WTC11 (cell line): ENCODE measurements around the gene PEX6. TPM values are rescaled to one million over a fixed set of nuclear protein-coding genes. Genes with fewer than 3 reads are reported as not detected.
A peak's percentile ranks its signal among the peaks of the same experiment; 100 is the strongest.

Source experiments
- ATAC-seq: fragments of 200-7000 bp; cut with Tn5 transposase; 2 replicates; pipeline ENCODE4 v1.10.0; 2021; ENCODE audit warnings: mild to moderate bottlenecking, moderate library complexity
- CTCF ChIA-PET: fragments of 300-600 bp; sonication (Branson Sonifier 250); formaldehyde crosslinking; loops from one replicate; lab custom pipeline; 2021; ENCODE audit warnings: antibody characterized with exemption; lab: Charles Lee
- POLR2A ChIA-PET: fragments of 350-600 bp; sonication (Branson Sonifier 250); formaldehyde crosslinking; loops from one replicate; lab custom pipeline; 2021; ENCODE audit warnings: antibody characterized with exemption; lab: Charles Lee
- DNase-seq: peaks from one replicate; pipeline ENCODE4 v3.0.0; 2021; ENCODE audit warnings: low spot score
- H3K27ac Mint-ChIP-seq: 2 replicates; pipeline ENCODE4 v1.8.0; 2021; ENCODE audit warnings: mixed read lengths
- H3K27me3 Mint-ChIP-seq: 2 replicates; pipeline ENCODE4 v1.8.0; 2021; ENCODE audit warnings: low read depth, mild to moderate bottlenecking, moderate library complexity, mixed read lengths
- H3K36me3 Mint-ChIP-seq: 2 replicates; pipeline ENCODE4 v1.8.0; 2021; ENCODE audit warnings: mixed read lengths
- H3K4me1 Mint-ChIP-seq: 2 replicates; pipeline ENCODE4 v1.8.0; 2022; ENCODE audit warnings: mixed read lengths
- H3K4me3 Mint-ChIP-seq: 2 replicates; pipeline ENCODE4 v1.8.0; 2021; ENCODE audit warnings: mild to moderate bottlenecking, moderate library complexity, mixed read lengths
- H3K9me3 Mint-ChIP-seq: 2 replicates; pipeline ENCODE4 v1.8.0; 2021; ENCODE audit warnings: mixed read lengths
- ARID4B ChIP-seq: sonication (generic); formaldehyde crosslinking; IDR thresholded peaks from 2 replicates; pipeline ENCODE4 v1.8.0; 2023; ENCODE audit warnings: missing genetic modification reagents, mild to moderate bottlenecking, borderline replicate concordance
- E2F1 ChIP-seq: sonication (generic); formaldehyde crosslinking; IDR thresholded peaks from 2 replicates; pipeline ENCODE4 v1.8.0; 2022; ENCODE audit warnings: mild to moderate bottlenecking, missing genetic modification reagents
- ELF4 ChIP-seq: sonication (generic); formaldehyde crosslinking; IDR thresholded peaks from 2 replicates; pipeline ENCODE4 v1.8.1; 2022; ENCODE audit warnings: low read depth, mild to moderate bottlenecking, moderate library complexity, missing genetic modification reagents
- FOXJ3 ChIP-seq: sonication (generic); formaldehyde crosslinking; IDR thresholded peaks from 2 replicates; pipeline ENCODE4 v1.9.0; 2021; ENCODE audit warnings: missing genetic modification reagents, mild to moderate bottlenecking, borderline replicate concordance
- GABPB1 ChIP-seq: sonication (generic); formaldehyde crosslinking; IDR thresholded peaks from 2 replicates; pipeline ENCODE4 v1.8.1; 2023; ENCODE audit warnings: mild to moderate bottlenecking, missing genetic modification reagents
- NR3C1 ChIP-seq: sonication (generic); formaldehyde crosslinking; conservative IDR thresholded peaks from 2 replicates; pipeline ENCODE4 v1.8.1; 2023; ENCODE audit warnings: low read depth, mild to moderate bottlenecking, missing genetic modification reagents
- SMAD4 ChIP-seq: sonication (generic); formaldehyde crosslinking; IDR thresholded peaks from 2 replicates; pipeline ENCODE4 v1.8.0; 2022; ENCODE audit warnings: mild to moderate bottlenecking, missing genetic modification reagents
- STAT6 ChIP-seq: sonication (generic); formaldehyde crosslinking; conservative IDR thresholded peaks from 2 replicates; pipeline ENCODE4 v1.8.1; 2023; ENCODE audit warnings: mild to moderate bottlenecking, low read depth, missing genetic modification reagents, moderate library complexity
- TCF7 ChIP-seq: sonication (generic); formaldehyde crosslinking; IDR thresholded peaks from 2 replicates; pipeline ENCODE4 v1.8.0; 2022; ENCODE audit warnings: mild to moderate bottlenecking, low read depth, missing genetic modification reagents, moderate library complexity
- ZNF138 ChIP-seq: sonication (generic); formaldehyde crosslinking; conservative IDR thresholded peaks from 2 replicates; pipeline ENCODE4 v1.8.1; 2022; ENCODE audit warnings: mild to moderate bottlenecking, moderate library complexity, missing genetic modification reagents
- ZNF219 ChIP-seq: sonication (generic); formaldehyde crosslinking; IDR thresholded peaks from 2 replicates; pipeline ENCODE4 v1.8.0; 2023; ENCODE audit warnings: missing genetic modification reagents, mild to moderate bottlenecking, borderline replicate concordance
- ZNF263 ChIP-seq: sonication (generic); formaldehyde crosslinking; IDR thresholded peaks from 2 replicates; pipeline ENCODE4 v1.8.1; 2022; ENCODE audit warnings: low read depth, mild to moderate bottlenecking, moderate library complexity, missing genetic modification reagents
- ZNF281 ChIP-seq: sonication (generic); formaldehyde crosslinking; IDR thresholded peaks from 2 replicates; pipeline ENCODE4 v1.8.0; 2023; ENCODE audit warnings: mild to moderate bottlenecking, missing genetic modification reagents
- ZNF317 ChIP-seq: sonication (generic); formaldehyde crosslinking; IDR thresholded peaks from 2 replicates; pipeline ENCODE4 v1.8.1; 2023; ENCODE audit warnings: low read depth, mild to moderate bottlenecking, moderate library complexity, missing genetic modification reagents, borderline replicate concordance
- ZNF423 ChIP-seq: fragments of 250-450 bp; sonication (Bioruptor Pico); IDR thresholded peaks from 2 replicates; pipeline ENCODE4 v2.1.2; 2022; ENCODE audit warnings: mild to moderate bottlenecking, moderate library complexity
- ZNF425 ChIP-seq: fragments of 250-450 bp; sonication (Bioruptor Pico); conservative IDR thresholded peaks from 2 replicates; pipeline ENCODE4 v1.9.0; 2021; ENCODE audit warnings: mild to moderate bottlenecking
- ZNF671 ChIP-seq: fragments of 250-450 bp; sonication (Bioruptor Pico); IDR thresholded peaks from 2 replicates; pipeline ENCODE4 v1.8.0; 2021; ENCODE audit warnings: mild to moderate bottlenecking
- total RNA-seq: library from RNA; stranded (reverse); gene quantifications from 3 replicates; pipeline ENCODE4 v1.2.3, GENCODE V29; 2021

PEX6 gene
- total RNA-seq, 1 experiment from 2014 or later = 8.2 TPM

GRCh38 chr6:42947950-42948349 is 31.0 kb downstream of the PEX6 start:
- H3K4me3 Mint-ChIP-seq = no peak overlapping the region
- H3K9me3 Mint-ChIP-seq = no peaks in the 10 kb centered on the region
- H3K27ac Mint-ChIP-seq = peak overlapping the region; percentile 15; the same call in 1 of the 2 replicates
- no peak for ATAC-seq
- H3K27me3 Mint-ChIP-seq = no peaks in the 10 kb centered on the region
- peaks cover 9% of the 10 kb centered on the region for H3K4me1 Mint-ChIP-seq
- POLR2A ChIA-PET = interaction anchor here (0.7 kb wide), 1 partner anchor 10 kb away, joined by 4 read pairs; no protein-coding TSS in a partner anchor
- H3K36me3 Mint-ChIP-seq = no peaks in the 10 kb centered on the region
- CTCF ChIA-PET = no interaction called here
- no peak for DNase-seq
- no peak for TF ChIP-seq E2F1 (CRISPR knock-in tag)
- TF ChIP-seq ZNF425 (CRISPR knock-in tag) = no peak
- no peak for TF ChIP-seq ZNF671
- TF ChIP-seq SMAD4 (CRISPR knock-in tag) = no peak
- TF ChIP-seq FOXJ3 (CRISPR knock-in tag) = no peak
- no peak for TF ChIP-seq NR3C1 (CRISPR knock-in tag)
- no peak for TF ChIP-seq ZNF281 (CRISPR knock-in tag)
- TF ChIP-seq STAT6 = no peak
- TF ChIP-seq ARID4B (CRISPR knock-in tag) = no peak
- TF ChIP-seq ZNF138 (CRISPR knock-in tag) = no peak
- TF ChIP-seq TCF7 (CRISPR knock-in tag) = no peak
- no peak for TF ChIP-seq ZNF219 (CRISPR knock-in tag)
- TF ChIP-seq ZNF263 (CRISPR knock-in tag) = no peak
- no peak for TF ChIP-seq GABPB1 (CRISPR knock-in tag)
- TF ChIP-seq ELF4 = no peak
- no peak for TF ChIP-seq ZNF423 (CRISPR knock-in tag)
- no peak for TF ChIP-seq ZNF317
